ENCODE results near the gene TTC23L. TPM values are rescaled to one million over a fixed set of nuclear protein-coding genes. Genes with fewer than 3 reads are reported as not detected.

The TTC23L gene
- total and polyA plus RNA-seq, 12 donors, result 0.12 to 0.66 TPM; not detected in 10

DNA sequence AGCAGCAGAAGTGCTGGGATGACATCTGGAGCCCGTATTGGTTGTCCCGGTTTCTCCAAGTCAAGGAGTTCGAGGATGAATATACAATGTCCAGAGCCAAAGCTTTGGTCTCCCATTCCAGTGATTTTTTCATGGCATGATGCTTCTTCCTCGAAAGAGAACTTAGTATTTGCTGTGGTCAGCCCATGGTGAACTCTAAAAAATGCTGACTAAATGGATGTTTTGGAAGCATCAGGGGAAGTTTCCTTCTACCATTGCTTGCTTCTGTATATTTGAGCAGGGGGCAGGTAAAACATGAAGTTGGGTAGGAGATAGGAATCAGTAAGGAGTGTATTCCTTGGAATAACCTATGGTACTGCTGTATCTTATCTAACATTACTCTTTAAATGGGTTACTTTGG, 8.6 kb downstream of the TTC23L start:
- H3K27me3 ChIP-seq, result no peaks in the 10 kb centered on the region
- TF ChIP-seq, protein P1, sequence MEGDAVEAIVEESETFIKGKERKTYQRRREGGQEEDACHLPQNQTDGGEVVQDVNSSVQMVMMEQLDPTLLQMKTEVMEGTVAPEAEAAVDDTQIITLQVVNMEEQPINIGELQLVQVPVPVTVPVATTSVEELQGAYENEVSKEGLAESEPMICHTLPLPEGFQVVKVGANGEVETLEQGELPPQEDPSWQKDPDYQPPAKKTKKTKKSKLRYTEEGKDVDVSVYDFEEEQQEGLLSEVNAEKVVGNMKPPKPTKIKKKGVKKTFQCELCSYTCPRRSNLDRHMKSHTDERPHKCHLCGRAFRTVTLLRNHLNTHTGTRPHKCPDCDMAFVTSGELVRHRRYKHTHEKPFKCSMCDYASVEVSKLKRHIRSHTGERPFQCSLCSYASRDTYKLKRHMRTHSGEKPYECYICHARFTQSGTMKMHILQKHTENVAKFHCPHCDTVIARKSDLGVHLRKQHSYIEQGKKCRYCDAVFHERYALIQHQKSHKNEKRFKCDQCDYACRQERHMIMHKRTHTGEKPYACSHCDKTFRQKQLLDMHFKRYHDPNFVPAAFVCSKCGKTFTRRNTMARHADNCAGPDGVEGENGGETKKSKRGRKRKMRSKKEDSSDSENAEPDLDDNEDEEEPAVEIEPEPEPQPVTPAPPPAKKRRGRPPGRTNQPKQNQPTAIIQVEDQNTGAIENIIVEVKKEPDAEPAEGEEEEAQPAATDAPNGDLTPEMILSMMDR (IDR thresholded peaks at IDR 0.05), result no peak
- no peak overlapping the region for H3K4me3 ChIP-seq
- H3K4me1 ChIP-seq, result no peaks in the 10 kb centered on the region
- 95% methylated on average over 4 of the region's 4 CpGs for WGBS, 2 donors
- DNase-seq (no peak), ATAC-seq (no peak)
- no peaks in the 10 kb centered on the region for H3K9me3 ChIP-seq
- no peaks in the 10 kb centered on the region for H3K36me3 ChIP-seq
- no peak overlapping the region for H3K27ac ChIP-seq
- intact Hi-C loops (cut with DNase I), result no loop called here

DNA sequence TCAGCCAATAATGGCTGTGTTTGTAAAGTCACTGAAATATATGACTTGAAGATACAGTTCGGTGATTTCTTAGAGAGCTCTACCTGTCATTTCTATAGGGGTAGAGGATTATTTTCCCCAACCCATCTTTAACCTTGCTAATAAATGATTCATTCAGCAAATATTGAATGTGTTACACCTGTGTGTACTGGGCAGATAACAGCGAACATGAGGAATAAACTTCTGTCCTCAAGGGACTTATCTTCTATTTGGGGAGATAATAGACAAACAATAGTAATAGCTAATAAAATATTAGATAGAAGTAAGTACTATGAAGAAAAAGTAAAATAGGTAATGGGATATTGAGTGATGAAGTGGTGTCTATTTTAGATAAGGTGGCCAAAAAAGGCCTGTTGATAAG, 9.3 kb downstream of the TTC23L start:
- TF ChIP-seq, protein P1 (IDR thresholded peaks at IDR 0.05), result no peak
- Histone ChIP-seq H3K4me3 (no peak overlapping the region), H3K4me1 (no peaks in the 10 kb centered on the region), H3K27ac (no peak overlapping the region), H3K36me3 (no peaks in the 10 kb centered on the region), H3K27me3 (no peaks in the 10 kb centered on the region), H3K9me3 (no peaks in the 10 kb centered on the region)
- 93 to 96% methylated on average over 2 of the region's 2 CpGs for WGBS, 2 donors
- ATAC-seq (no peak), DNase-seq (no peak)
- intact Hi-C loops (cut with DNase I), result no loop called here

DNA sequence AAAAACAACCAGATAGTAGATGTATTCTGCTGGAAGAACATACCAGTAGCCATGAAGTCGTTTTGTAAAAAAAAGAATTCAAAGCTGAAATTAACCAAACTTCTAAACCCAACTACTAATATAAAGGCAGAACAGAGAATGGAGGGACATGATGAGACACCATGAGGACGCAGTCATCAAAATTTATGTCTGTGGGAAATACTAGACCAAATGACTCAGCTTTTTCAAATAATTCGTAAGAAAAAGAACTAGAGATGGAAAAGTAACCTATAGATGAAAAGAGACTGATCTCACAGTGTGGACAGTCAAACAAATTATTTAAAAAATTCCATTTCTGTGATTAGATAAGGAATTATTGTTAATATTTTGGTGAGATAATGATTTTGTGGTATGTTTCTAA, 10.3 kb downstream of the TTC23L start:
- TF ChIP-seq, protein P1 (IDR thresholded peaks at IDR 0.05), result no peak
- DNase-seq (no peak), ATAC-seq (no peak)
- no peaks in the 10 kb centered on the region for H3K4me1 ChIP-seq
- no peak overlapping the region for H3K27ac ChIP-seq
- no peaks in the 10 kb centered on the region for H3K36me3 ChIP-seq
- H3K4me3 ChIP-seq, result no peak overlapping the region
- 89 to 94% methylated on average over 3 of the region's 3 CpGs for WGBS, 2 donors
- H3K27me3 ChIP-seq, result no peaks in the 10 kb centered on the region
- H3K9me3 ChIP-seq, result no peaks in the 10 kb centered on the region
- intact Hi-C loops (cut with DNase I), result no loop called here

DNA sequence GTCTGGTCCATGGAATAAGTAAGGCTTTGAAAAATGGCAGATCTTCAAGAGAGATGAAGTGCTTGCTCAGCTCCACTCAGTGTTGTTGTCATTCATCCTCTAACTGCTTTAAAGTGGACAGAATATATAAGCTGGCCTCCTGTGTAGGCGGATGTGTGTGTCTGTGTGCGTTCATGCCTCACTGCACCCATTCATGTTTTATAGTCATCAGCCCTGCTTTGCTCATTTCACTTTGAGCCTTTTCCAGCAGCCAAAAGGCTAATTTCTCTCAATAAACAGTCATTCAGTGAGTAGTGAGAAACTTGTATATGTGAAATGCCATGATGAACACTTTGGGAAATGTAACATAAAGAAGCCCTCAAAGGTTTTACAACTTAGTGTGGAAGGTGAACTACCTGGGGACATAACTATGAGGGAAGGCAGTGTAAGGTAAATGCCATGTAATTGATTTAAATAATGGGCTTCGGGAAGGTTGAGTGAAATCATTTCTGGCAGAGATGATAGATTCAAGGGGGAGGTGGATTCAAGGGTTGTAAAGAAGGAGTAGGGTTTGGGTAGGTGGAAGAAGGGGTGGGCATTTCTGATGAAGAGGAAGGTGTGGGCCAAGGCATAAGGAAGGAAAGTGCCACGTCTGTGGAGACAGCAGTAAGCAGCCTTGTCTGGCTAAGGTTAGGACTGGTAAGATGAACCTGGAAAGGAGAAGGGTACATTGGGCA, 15.7 kb downstream of the TTC23L start:
- no peak overlapping the region for H3K4me3 ChIP-seq
- TF ChIP-seq, protein P1 (IDR thresholded peaks at IDR 0.05), result no peak
- intact Hi-C loops (cut with DNase I), result no loop called here
- no peaks in the 10 kb centered on the region for H3K36me3 ChIP-seq
- WGBS, 2 donors, result 86 to 90% methylated on average over 4 of the region's 4 CpGs
- H3K27me3 ChIP-seq, result no peaks in the 10 kb centered on the region
- ATAC-seq, result no peak
- H3K27ac ChIP-seq, result no peak overlapping the region
- no peaks in the 10 kb centered on the region for H3K4me1 ChIP-seq
- no peaks in the 10 kb centered on the region for H3K9me3 ChIP-seq
- DNase-seq, result no peak

Data from heart right ventricle (tissue), 16 donors.